Measurements from ENCODE around the gene OR4F15.

Gene OR4F15

DNA sequence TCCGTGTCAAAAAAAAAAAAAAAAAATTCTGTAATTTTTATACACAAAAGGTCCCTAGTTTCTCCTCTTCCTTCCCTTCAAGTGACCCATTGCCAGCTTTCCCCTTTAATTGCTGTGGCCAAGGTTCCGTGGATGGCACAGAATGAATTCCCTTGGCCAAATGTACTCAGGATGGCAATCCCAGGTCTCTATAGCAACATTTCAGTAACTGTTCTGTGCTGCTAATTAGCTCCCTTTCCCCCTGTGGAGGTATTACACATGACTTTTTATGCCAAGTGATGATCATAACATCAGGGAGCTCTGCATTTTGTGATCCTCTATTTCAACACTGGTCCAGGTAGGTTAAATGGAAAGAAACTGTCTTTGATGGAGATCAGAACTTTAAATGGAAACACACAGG lies 8.8 kb upstream of the OR4F15 start, which contains the start of gene OR4F6:
TSS of gene OR4F6 (plus strand) at position 301 of the 400 bp plus-strand sequence. CDS start 2,211 bp downstream, outside the sequence.
- Histone ChIP-seq H3K27ac (ENCODE audit: low read depth, low read length) (no peak within 1 kb of the TSS), H3K9me2 (replicated peaks; ENCODE audit: control insufficient read depth, low read length) (no peaks in the 10 kb centered on the region), H3K4me2 (ENCODE audit: low read length) (no peak within 1 kb of the TSS), H3K36me3 (ENCODE audit: control insufficient read depth, low read length) (no peaks in the 10 kb centered on the region), H3K4me1 (ENCODE audit: control insufficient read depth, low read length) (no peaks in the 10 kb centered on the region), H3F3A (ENCODE audit: control insufficient read depth, insufficient read depth) (no peaks in the 10 kb centered on the region), H4K20me1 (ENCODE audit: control insufficient read depth, insufficient read depth, low read depth, low read length) (no peaks in the 10 kb centered on the region), H3K4me3 (ENCODE audit: low read length) (no peak within 1 kb of the TSS), H3K27me3 (ENCODE audit: control insufficient read depth, low read length) (peaks cover 18% of the 10 kb centered on the region), H3K9me3 (ENCODE audit: control insufficient read depth, insufficient read depth, low read length) (no peaks in the 10 kb centered on the region), H3K79me2 (ENCODE audit: control insufficient read depth, low read length) (no peaks in the 10 kb centered on the region)
- TF ChIP-seq, protein P1, sequence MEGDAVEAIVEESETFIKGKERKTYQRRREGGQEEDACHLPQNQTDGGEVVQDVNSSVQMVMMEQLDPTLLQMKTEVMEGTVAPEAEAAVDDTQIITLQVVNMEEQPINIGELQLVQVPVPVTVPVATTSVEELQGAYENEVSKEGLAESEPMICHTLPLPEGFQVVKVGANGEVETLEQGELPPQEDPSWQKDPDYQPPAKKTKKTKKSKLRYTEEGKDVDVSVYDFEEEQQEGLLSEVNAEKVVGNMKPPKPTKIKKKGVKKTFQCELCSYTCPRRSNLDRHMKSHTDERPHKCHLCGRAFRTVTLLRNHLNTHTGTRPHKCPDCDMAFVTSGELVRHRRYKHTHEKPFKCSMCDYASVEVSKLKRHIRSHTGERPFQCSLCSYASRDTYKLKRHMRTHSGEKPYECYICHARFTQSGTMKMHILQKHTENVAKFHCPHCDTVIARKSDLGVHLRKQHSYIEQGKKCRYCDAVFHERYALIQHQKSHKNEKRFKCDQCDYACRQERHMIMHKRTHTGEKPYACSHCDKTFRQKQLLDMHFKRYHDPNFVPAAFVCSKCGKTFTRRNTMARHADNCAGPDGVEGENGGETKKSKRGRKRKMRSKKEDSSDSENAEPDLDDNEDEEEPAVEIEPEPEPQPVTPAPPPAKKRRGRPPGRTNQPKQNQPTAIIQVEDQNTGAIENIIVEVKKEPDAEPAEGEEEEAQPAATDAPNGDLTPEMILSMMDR (IDR thresholded peaks at IDR 0.05; ENCODE audit: low read depth, low read length, poor library complexity, severe bottlenecking): no peak
- no peak for TF ChIP-seq EZH2phosphoT487 (IDR thresholded peaks at IDR 0.05; ENCODE audit: borderline replicate concordance, low read length)

DNA sequence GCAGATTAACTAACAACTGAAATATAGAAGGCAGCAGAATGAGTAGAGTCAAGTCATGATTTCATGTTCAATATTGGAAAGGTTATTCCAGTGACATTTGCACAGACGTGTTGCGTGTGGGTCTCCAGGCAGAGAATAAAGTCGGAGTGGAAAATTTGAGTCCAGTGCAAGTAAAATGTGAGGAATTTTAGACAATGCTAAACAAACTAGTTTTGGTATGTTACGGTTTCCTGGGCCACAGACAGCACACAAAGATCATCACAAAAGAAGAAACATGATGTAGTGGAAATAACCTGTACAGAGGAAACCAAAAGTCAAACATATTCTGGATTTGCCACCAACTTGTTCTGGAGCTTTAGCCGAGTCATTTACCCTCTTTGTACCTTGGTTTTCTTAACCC lies 8.3 kb upstream of the OR4F15 start:
- Histone ChIP-seq H3F3A (ENCODE audit: control insufficient read depth, insufficient read depth) (no peaks in the 10 kb centered on the region), H4K20me1 (ENCODE audit: control insufficient read depth, insufficient read depth, low read depth, low read length) (no peaks in the 10 kb centered on the region), H3K4me3 (ENCODE audit: low read length) (no peak overlapping the region), H3K4me2 (ENCODE audit: low read length) (no peak overlapping the region), H3K79me2 (ENCODE audit: control insufficient read depth, low read length) (no peaks in the 10 kb centered on the region), H3K36me3 (ENCODE audit: control insufficient read depth, low read length) (no peaks in the 10 kb centered on the region), H3K9me2 (replicated peaks; ENCODE audit: control insufficient read depth, low read length) (no peaks in the 10 kb centered on the region), H3K9me3 (ENCODE audit: control insufficient read depth, insufficient read depth, low read length) (no peaks in the 10 kb centered on the region), H3K27me3 (ENCODE audit: control insufficient read depth, low read length) (peaks cover 18% of the 10 kb centered on the region), H3K4me1 (ENCODE audit: control insufficient read depth, low read length) (no peaks in the 10 kb centered on the region), H3K27ac (ENCODE audit: low read depth, low read length) (no peak overlapping the region)
- TF ChIP-seq, protein P1 (IDR thresholded peaks at IDR 0.05; ENCODE audit: low read depth, low read length, poor library complexity, severe bottlenecking): no peak
- TF ChIP-seq EZH2phosphoT487 (IDR thresholded peaks at IDR 0.05; ENCODE audit: borderline replicate concordance, low read length): no peak

DNA sequence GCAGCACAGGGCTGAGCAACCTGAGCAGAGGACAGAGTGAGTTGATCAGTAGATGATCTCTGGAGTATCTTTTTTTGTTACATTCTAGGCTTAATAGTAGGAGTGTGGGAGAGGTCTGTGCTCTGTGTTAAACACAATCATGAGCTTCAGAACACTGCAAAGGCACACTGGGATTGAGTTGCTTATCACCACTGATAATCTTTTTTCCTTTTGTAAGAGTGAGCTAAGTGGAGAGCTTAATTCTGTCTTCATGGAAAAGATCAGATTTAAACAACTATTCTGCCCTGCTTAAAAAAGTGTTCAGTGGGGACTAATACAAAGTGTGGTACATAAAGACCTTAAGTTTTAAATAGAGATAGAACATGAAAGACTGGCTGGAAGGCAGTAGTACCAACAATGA lies 7.6 kb upstream of the OR4F15 start:
- no peaks in the 10 kb centered on the region for H3K4me1 ChIP-seq (ENCODE audit: control insufficient read depth, low read length)
- H3K4me2 ChIP-seq (ENCODE audit: low read length): no peak overlapping the region
- no peaks in the 10 kb centered on the region for H3K79me2 ChIP-seq (ENCODE audit: control insufficient read depth, low read length)
- H3K36me3 ChIP-seq (ENCODE audit: control insufficient read depth, low read length): no peaks in the 10 kb centered on the region
- H3K27me3 ChIP-seq (ENCODE audit: control insufficient read depth, low read length): peaks cover 15% of the 10 kb centered on the region
- H4K20me1 ChIP-seq (ENCODE audit: control insufficient read depth, insufficient read depth, low read depth, low read length): no peaks in the 10 kb centered on the region
- TF ChIP-seq, protein P1 (IDR thresholded peaks at IDR 0.05; ENCODE audit: low read depth, low read length, poor library complexity, severe bottlenecking): no peak
- no peak for TF ChIP-seq EZH2phosphoT487 (IDR thresholded peaks at IDR 0.05; ENCODE audit: borderline replicate concordance, low read length)
- H3K9me2 ChIP-seq (replicated peaks; ENCODE audit: control insufficient read depth, low read length): no peaks in the 10 kb centered on the region
- H3K9me3 ChIP-seq (ENCODE audit: control insufficient read depth, insufficient read depth, low read length): no peaks in the 10 kb centered on the region
- H3K27ac ChIP-seq (ENCODE audit: low read depth, low read length): no peak overlapping the region
- H3K4me3 ChIP-seq (ENCODE audit: low read length): no peak overlapping the region
- no peaks in the 10 kb centered on the region for H3F3A ChIP-seq (ENCODE audit: control insufficient read depth, insufficient read depth)
